Prostate gland (tissue), 2 donors: ENCODE measurements around the gene RGS10. TPM values are rescaled to one million over a fixed set of nuclear protein-coding genes. Genes with fewer than 3 reads are reported as not detected.

Source experiments
- DNase-seq: peaks from one replicate; pipeline ENCODE4 v3.0.0-alpha.2; 2019; ENCODE audit warnings: low spot score
- H3K27ac ChIP-seq, 2 donors: fragments of 200-600 bp; sonication (generic); 2 replicates each; pipeline ENCODE4 v1.5.1; 2017 to 2019
- H3K27me3 ChIP-seq: fragments of 200-600 bp; sonication (generic); replicated peaks from 2 replicates; pipeline ENCODE4 v1.5.1; 2019; ENCODE audit not compliant: insufficient read depth
- H3K36me3 ChIP-seq, 2 donors: fragments of 200-600 bp; sonication (generic); 1 replicate in 1 of 2; 2 replicates in 1 of 2; pipeline versions ENCODE4 v1.5.1 to v1.8.1; 2017 to 2019
- H3K4me1 ChIP-seq: fragments of 200-600 bp; sonication (generic); replicated peaks from 2 replicates; pipeline ENCODE4 v1.5.1; 2019
- H3K4me3 ChIP-seq, 2 donors: fragments of 200-600 bp; sonication (generic); 2 replicates each; pipeline ENCODE4 v1.5.1; 2017 to 2019
- H3K9me3 ChIP-seq: fragments of 200-600 bp; sonication (generic); 2 replicates; pipeline ENCODE4 v1.5.1; 2017
- POLR2A ChIP-seq: fragments of 450-650 bp; IDR thresholded peaks from one replicate; pipeline ENCODE4 v1.6.1; 2016; ENCODE audit warnings: antibody characterized with exemption, mild to moderate bottlenecking
- POLR2AphosphoS5 ChIP-seq: sonication (generic); formaldehyde crosslinking; IDR thresholded peaks from one replicate; pipeline ENCODE4 v1.6.1; 2017; ENCODE audit warnings: antibody characterized with exemption
- WGBS: methylation state at CpG from one replicate; pipeline ENCODE4 v1.1.5; 2018; 5-methylcytosine and 5-hydroxymethylcytosine counted together
- intact Hi-C: fragments of 100-400 bp; cut with DNase I; formaldehyde crosslinking; loops from one replicate; pipeline ENCODE4 v1.14.2; 2022
- total RNA-seq, 2 donors: library from RNA; depleted of rRNA; stranded (reverse); fragments of >200 nt; gene quantifications; one replicate each; pipeline ENCODE4 v1.1.0, GENCODE V29; 2016
- TF ChIP-seq, protein P1 (sequence below), 4 experiments: fragments of 200-600 bp in 2 of 4; fragments of 450-650 bp in 2 of 4; sonication (generic) in 2 of 4; IDR thresholded peaks; 1 replicate in 3 of 4; 2 replicates in 1 of 4; pipeline ENCODE4 v1.5.1; 2016 to 2019; ENCODE audit warnings: antibody characterized with exemption in 4 of 4, mild to moderate bottlenecking in 2 of 4, moderate library complexity in 2 of 4

Gene RGS10, protein sequence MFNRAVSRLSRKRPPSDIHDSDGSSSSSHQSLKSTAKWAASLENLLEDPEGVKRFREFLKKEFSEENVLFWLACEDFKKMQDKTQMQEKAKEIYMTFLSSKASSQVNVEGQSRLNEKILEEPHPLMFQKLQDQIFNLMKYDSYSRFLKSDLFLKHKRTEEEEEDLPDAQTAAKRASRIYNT
- total RNA-seq, result 10 to 100 TPM; 12.4 to 67.7 TPM

DNA sequence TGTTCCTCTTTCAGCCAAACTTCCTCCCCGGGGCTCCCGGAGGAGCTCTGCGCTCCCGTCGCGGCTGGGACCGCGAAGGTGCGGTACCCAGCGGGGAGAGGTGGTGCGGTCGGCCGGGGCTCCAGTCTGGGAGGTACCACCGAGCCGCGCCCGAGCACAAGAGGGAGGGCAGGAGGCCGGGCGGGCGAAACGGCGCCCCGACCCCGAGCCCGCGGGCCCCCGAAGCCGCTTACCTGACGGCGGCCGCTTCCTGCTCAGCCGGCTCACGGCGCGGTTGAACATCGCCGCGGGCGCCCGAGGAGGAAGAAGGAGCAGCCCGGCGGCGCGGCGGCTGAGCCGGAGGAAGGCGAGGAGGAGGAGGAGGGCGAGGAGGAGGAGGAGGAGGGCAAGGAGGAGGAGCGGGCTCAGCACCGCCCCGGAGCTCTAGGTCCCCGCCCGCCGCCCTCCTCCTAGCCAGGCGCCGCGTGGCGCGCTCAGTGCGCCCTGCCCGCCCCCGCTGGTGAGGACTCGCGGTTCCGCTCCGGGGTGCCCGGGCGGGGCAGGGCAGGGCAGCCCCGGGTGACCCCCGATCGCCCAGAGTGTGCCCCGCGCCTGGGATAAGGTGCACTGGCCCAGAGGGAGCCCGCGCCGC is at the start of gene RGS10:
Gene RGS10 (minus strand): TSS at position 363 of the 631 bp plus-strand sequence. CDS start 81 bp downstream, at position 282.
- peaks cover 11% of the 10 kb centered on the region for H3K4me1 ChIP-seq
- WGBS, result under 1% methylated on average over 68 of the region's 76 CpGs
- no peaks in the 10 kb centered on the region for H3K9me3 ChIP-seq
- TF ChIP-seq, protein P1, sequence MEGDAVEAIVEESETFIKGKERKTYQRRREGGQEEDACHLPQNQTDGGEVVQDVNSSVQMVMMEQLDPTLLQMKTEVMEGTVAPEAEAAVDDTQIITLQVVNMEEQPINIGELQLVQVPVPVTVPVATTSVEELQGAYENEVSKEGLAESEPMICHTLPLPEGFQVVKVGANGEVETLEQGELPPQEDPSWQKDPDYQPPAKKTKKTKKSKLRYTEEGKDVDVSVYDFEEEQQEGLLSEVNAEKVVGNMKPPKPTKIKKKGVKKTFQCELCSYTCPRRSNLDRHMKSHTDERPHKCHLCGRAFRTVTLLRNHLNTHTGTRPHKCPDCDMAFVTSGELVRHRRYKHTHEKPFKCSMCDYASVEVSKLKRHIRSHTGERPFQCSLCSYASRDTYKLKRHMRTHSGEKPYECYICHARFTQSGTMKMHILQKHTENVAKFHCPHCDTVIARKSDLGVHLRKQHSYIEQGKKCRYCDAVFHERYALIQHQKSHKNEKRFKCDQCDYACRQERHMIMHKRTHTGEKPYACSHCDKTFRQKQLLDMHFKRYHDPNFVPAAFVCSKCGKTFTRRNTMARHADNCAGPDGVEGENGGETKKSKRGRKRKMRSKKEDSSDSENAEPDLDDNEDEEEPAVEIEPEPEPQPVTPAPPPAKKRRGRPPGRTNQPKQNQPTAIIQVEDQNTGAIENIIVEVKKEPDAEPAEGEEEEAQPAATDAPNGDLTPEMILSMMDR (IDR thresholded peaks at IDR 0.05), result peak in 1 of 4 experiments; percentile 6
- TF ChIP-seq POLR2AphosphoS5 (peak; percentile 43), POLR2A (peak; percentile 79)
- H3K4me3 ChIP-seq, result peak within 1 kb of the TSS; percentile 76 to 85
- H3K36me3 ChIP-seq, result no peaks in the 10 kb centered on the region
- H3K27me3 ChIP-seq, result no peaks in the 10 kb centered on the region
- intact Hi-C loops, result loop anchor here (2.0 kb wide), 1 partner anchor 336 kb away; the partner anchor contains the start of gene GRK5
- peak; percentile 84 for DNase-seq
- H3K27ac ChIP-seq, result peak within 1 kb of the TSS; percentile 76 to 79

DNA sequence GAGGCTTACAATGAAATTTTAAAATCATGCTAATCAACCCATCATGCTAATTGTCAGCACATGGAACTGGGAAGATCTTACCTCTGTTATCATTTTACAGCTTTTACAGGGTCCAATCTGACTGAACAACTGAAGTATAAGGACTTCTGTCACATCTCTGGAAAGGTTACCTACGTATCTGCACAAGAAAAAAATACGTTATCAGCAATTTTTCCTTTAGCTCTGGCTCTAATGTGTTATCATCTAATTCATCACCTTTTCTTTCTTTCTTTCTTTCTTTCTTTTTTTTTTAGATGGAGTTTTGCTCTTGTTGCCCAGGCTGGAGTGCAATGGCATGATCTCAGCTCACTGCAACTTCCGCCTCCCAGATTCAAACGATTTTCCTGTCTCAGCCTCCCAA is 45.6 kb upstream of the RGS10 start:
- WGBS, result 93% methylated on average over 4 of the region's 4 CpGs
- TF ChIP-seq POLR2A, result no peak
- TF ChIP-seq POLR2AphosphoS5, result no peak
- TF ChIP-seq, protein P1 (IDR thresholded peaks at IDR 0.05), result no peak
- no peak overlapping the region for H3K4me3 ChIP-seq
- DNase-seq, result no peak
- H3K27ac ChIP-seq, result no peak overlapping the region
- H3K36me3 ChIP-seq, result no peaks in the 10 kb centered on the region
- H3K9me3 ChIP-seq, result no peaks in the 10 kb centered on the region
- intact Hi-C loops, result no loop called here
- H3K4me1 ChIP-seq, result no peaks in the 10 kb centered on the region
- no peaks in the 10 kb centered on the region for H3K27me3 ChIP-seq

DNA sequence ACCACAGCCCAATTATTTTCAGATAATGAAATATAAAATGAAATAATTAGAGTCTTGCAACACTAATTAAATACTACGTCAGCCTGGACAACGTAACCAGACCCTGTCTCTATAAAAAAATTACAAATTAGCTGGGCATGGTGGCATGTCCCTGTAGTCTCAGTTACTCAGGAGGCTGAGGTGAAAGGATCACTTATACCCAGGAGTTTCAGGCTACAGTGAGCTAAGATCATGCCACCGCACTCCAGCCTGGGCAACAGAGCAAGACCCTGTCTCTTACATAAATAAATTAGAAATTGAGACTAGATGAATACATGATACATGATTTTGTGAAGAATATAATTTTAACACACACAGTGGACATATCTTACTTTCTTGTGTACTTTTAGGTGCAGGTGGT is 35.8 kb upstream of the RGS10 start:
- intact Hi-C loops, result no loop called here
- Histone ChIP-seq H3K4me1 (no peaks in the 10 kb centered on the region), H3K36me3 (no peaks in the 10 kb centered on the region), H3K27me3 (no peaks in the 10 kb centered on the region), H3K27ac (no peak overlapping the region), H3K4me3 (no peak overlapping the region), H3K9me3 (no peaks in the 10 kb centered on the region)
- no peak for DNase-seq
- TF ChIP-seq POLR2AphosphoS5 (no peak), POLR2A (no peak)
- TF ChIP-seq, protein P1 (IDR thresholded peaks at IDR 0.05), result no peak
- 96% methylated on average over 3 of the region's 3 CpGs for WGBS

DNA sequence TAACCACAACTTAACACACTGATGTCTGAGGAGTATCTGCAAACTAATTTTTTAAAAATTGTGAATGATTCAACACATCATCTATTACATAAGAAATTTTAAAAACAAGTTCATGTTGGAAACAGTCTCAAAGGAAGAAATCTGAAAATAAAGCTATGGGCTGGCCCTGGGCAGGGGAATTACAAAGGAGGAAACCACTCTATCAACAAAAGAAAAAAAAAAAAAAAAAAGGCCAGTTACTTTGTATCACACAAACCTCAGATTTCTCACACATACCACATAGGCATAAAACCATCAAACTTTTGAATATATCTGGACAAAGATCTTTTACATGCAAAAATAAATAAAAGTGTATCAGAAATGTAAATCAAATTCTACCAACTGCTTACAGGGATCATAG is 33.5 kb upstream of the RGS10 start:
- no peaks in the 10 kb centered on the region for H3K36me3 ChIP-seq
- no peak for DNase-seq
- H3K27me3 ChIP-seq, result no peaks in the 10 kb centered on the region
- no peak overlapping the region for H3K4me3 ChIP-seq
- H3K27ac ChIP-seq, result no peak overlapping the region
- intact Hi-C loops, result no loop called here
- no peaks in the 10 kb centered on the region for H3K4me1 ChIP-seq
- no peak for TF ChIP-seq POLR2AphosphoS5
- TF ChIP-seq, protein P1 (IDR thresholded peaks at IDR 0.05), result no peak
- TF ChIP-seq POLR2A, result no peak
- H3K9me3 ChIP-seq, result no peaks in the 10 kb centered on the region

DNA sequence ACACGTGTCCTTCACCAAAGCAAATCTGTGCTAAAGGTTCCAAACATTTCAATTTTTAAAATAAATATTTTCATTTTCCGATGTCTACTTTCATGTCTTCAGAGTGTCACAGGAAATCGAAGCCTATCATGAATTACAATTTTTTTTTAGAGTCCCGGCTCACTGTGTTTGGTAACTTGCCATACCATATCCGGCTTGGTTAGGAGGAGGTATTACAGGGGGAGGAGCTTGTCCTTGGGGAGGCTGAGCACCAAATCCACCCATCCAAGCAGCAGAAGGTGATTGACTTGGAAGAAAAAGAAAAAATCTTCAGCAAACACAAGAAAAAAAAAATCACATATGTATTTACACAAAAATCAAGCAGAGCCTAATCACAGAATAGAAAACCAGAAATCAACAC is 33.0 kb upstream of the RGS10 start:
- 59% methylated on average over 5 of the region's 5 CpGs for WGBS
- intact Hi-C loops, result no loop called here
- Histone ChIP-seq H3K27ac (no peak overlapping the region), H3K27me3 (no peaks in the 10 kb centered on the region), H3K36me3 (no peaks in the 10 kb centered on the region), H3K4me3 (no peak overlapping the region), H3K9me3 (no peaks in the 10 kb centered on the region), H3K4me1 (no peaks in the 10 kb centered on the region)
- TF ChIP-seq POLR2AphosphoS5, result no peak
- no peak for TF ChIP-seq POLR2A
- TF ChIP-seq, protein P1 (IDR thresholded peaks at IDR 0.05), result no peak
- no peak for DNase-seq
